WERI-Rb-1 (cell line): ENCODE data around the gene ZDHHC13.

ENCODE experiments used
- DNase-seq: peaks from one replicate; pipeline ENCODE4 v3.0.0-alpha.2; 2020
- H3K27ac ChIP-seq: fragments of 250-450 bp; sonication (Bioruptor Pico); 2 replicates; pipeline ENCODE4 v1.5.1; 2020; ENCODE audit warnings: mild to moderate bottlenecking, moderate library complexity
- H3K27me3 ChIP-seq: fragments of 250-450 bp; sonication (Bioruptor Pico); 2 replicates; pipeline ENCODE4 v1.5.1; 2021; ENCODE audit warnings: mild to moderate bottlenecking, low read depth, moderate library complexity; ENCODE audit not compliant: insufficient read depth, severe bottlenecking
- H3K36me3 ChIP-seq: fragments of 250-450 bp; sonication (Bioruptor Pico); 2 replicates; pipeline ENCODE4 v1.5.1; 2020; ENCODE audit warnings: mild to moderate bottlenecking, moderate library complexity
- H3K4me3 ChIP-seq: 2 replicates; pipeline ENCODE4 v1.5.1; 2011; ENCODE audit warnings: low read depth, mild to moderate bottlenecking, control low read depth, low read length
- H3K9me3 ChIP-seq: fragments of 250-450 bp; sonication (Bioruptor Pico); 2 replicates; pipeline ENCODE4 v1.5.1; 2021; ENCODE audit warnings: mild to moderate bottlenecking, moderate library complexity; ENCODE audit not compliant: severe bottlenecking
- TF ChIP-seq, protein P1 (sequence below): IDR thresholded peaks from 2 replicates; pipeline ENCODE4 v1.5.1; 2011; ENCODE audit warnings: low read depth, mild to moderate bottlenecking, control low read depth, inconsistent platforms, low read length

The ZDHHC13 gene

DNA sequence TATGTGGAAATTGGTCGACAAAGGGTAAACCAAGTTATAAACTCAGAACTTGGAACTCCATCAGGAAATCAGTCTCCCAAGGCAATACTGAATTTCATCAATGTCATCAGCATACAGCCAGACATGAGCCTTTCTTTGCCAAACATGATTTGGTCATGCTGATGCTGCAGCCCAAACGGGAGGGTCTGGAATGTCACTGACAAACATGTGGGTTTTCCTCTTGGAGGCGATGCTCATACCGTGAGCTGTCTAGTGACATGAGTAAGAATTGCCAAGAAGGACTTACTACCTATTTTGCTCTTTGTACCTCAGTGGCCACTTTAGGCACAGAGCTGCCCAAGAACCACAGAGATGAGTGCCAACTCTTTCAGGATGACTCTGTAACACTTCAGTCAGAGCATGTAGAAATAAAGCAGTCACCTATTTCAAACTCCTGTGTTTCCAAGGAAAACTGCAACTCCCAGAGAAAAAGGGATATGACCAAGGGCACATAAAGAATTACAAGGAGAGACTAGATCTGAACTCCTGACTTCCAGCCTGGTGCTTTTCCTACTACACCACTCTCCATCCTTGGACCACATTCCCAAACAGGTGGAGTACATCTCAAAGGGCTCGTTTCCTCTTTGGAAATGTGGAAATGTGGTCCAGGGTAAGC lies 32.2 kb upstream of the ZDHHC13 start:
- no peak for DNase-seq
- H3K4me3 ChIP-seq: no peak overlapping the region

DNA sequence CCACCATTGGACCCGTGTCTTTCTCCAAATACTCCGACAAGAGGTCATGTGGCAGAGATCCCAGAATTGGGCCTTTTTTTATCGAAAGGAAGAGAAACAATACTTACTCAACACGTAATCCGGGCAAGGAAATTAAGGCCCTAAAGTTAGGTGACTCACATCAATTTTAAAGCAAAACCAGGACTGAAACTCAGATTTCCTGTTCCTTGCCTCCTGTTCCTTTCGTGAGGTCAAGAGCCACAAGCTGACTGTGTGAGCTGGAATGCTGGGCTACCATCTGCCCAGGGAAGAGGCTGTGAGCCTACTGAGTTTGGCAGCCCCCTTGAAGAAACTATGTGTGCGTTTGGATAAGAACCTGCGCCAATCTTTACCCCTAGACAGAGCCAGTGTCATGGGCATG lies 29.3 kb upstream of the ZDHHC13 start:
- Histone ChIP-seq H3K27ac (no peak overlapping the region), H3K27me3 (peaks cover 23% of the 10 kb centered on the region), H3K9me3 (no peaks in the 10 kb centered on the region), H3K36me3 (no peaks in the 10 kb centered on the region), H3K4me3 (no peak overlapping the region)
- TF ChIP-seq, protein P1, sequence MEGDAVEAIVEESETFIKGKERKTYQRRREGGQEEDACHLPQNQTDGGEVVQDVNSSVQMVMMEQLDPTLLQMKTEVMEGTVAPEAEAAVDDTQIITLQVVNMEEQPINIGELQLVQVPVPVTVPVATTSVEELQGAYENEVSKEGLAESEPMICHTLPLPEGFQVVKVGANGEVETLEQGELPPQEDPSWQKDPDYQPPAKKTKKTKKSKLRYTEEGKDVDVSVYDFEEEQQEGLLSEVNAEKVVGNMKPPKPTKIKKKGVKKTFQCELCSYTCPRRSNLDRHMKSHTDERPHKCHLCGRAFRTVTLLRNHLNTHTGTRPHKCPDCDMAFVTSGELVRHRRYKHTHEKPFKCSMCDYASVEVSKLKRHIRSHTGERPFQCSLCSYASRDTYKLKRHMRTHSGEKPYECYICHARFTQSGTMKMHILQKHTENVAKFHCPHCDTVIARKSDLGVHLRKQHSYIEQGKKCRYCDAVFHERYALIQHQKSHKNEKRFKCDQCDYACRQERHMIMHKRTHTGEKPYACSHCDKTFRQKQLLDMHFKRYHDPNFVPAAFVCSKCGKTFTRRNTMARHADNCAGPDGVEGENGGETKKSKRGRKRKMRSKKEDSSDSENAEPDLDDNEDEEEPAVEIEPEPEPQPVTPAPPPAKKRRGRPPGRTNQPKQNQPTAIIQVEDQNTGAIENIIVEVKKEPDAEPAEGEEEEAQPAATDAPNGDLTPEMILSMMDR: no peak
- DNase-seq: no peak

More for the DNA sequence above, 32.2 kb upstream of the ZDHHC13 start:
- H3K9me3 ChIP-seq: no peaks in the 10 kb centered on the region
- peaks cover 24% of the 10 kb centered on the region for H3K27me3 ChIP-seq
- H3K36me3 ChIP-seq: no peaks in the 10 kb centered on the region
- TF ChIP-seq, protein P1: no peak
- no peak overlapping the region for H3K27ac ChIP-seq

DNA sequence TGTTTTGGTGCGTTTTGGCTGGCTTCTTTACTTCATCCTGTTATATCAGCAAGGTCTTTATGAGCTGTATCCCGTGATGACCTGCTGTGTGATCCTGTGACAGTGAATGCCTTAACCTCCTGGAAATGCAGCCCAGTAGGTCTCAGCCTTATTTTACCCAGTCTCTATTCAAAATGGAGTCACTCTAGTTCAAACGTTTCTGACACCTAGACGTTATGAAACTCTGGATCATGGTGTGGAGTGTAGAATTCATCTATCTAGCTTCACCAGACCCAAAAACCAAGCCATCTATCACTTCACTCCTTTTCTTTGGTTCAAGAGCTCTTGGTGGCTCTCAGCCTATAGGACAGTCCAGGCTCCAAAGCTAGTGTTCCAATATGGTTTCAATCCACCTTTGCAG lies 28.2 kb upstream of the ZDHHC13 start:
- Histone ChIP-seq H3K36me3 (no peaks in the 10 kb centered on the region), H3K27ac (no peak overlapping the region), H3K4me3 (no peak overlapping the region), H3K27me3 (peaks cover 19% of the 10 kb centered on the region), H3K9me3 (no peaks in the 10 kb centered on the region)
- DNase-seq: no peak
- TF ChIP-seq, protein P1: no peak

- H3K27me3 ChIP-seq: peaks cover 22% of the 10 kb centered on the region
- H3K9me3 ChIP-seq: no peaks in the 10 kb centered on the region
- TF ChIP-seq, protein P1: no peak
- H3K27ac ChIP-seq: no peak overlapping the region
- H3K36me3 ChIP-seq: no peaks in the 10 kb centered on the region
- H3K4me3 ChIP-seq: no peak overlapping the region
- DNase-seq: no peak
These were observed 27.5 kb upstream of the ZDHHC13 start for GRCh38 chr11:19089421-19089820.

DNA sequence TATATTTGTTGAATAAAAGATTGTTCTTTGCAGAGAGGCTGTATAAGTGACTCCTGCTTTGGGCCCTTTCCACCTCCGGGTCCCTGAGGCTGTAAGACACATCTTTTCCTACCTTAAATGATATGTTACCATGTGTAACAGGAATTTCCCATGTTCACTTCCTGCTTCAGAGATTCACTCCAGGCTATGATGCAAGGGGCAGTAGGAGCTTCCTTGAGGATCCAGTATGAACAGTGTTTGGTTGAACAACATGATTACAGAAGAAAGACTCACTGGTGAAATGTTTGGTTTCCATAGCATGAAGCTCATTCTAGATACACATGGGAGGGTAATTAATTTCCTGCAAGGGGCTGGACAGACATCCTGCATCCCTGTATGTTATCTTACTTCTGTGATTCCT lies 25.6 kb upstream of the ZDHHC13 start:
- DNase-seq: no peak
- Histone ChIP-seq H3K4me3 (no peak overlapping the region), H3K36me3 (no peaks in the 10 kb centered on the region), H3K27ac (no peak overlapping the region), H3K27me3 (peaks cover 28% of the 10 kb centered on the region), H3K9me3 (no peaks in the 10 kb centered on the region)
- TF ChIP-seq, protein P1: no peak

DNA sequence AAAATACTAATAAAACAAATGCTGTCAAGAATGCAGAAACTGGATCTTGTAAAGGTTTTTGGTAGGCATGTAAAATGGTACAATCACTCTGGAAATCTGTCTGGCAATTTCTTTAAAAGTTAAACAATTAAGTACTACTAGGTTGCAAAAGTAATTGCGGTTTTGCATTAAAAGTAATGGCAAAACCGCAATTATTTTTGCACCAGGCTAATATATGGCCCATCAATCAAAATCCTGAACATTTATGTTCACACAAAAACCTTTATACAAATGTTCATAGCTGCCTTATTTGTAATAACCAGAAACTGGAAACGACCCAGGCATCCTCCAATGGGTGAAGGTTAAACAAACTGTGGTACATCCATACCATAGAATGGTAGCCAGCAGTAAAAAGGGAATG lies 24.6 kb upstream of the ZDHHC13 start:
- no peaks in the 10 kb centered on the region for H3K9me3 ChIP-seq
- H3K27ac ChIP-seq: no peak overlapping the region
- TF ChIP-seq, protein P1: no peak
- no peak overlapping the region for H3K4me3 ChIP-seq
- peaks cover 31% of the 10 kb centered on the region for H3K27me3 ChIP-seq
- DNase-seq: no peak
- H3K36me3 ChIP-seq: no peaks in the 10 kb centered on the region
